Natural killer cell (primary cell): ENCODE results near the gene HRCT1. TPM values are rescaled to one million over a fixed set of nuclear protein-coding genes. Genes with fewer than 3 reads are reported as not detected.

ENCODE experiments used
- ATAC-seq, 3 donors: fragments of 150-1000 bp in 2 of 3; fragments of 200-7000 bp in 1 of 3; cut with Tn5 transposase; 1 replicate in 1 of 3; 2 replicates in 2 of 3; pipeline ENCODE4 v1.10.0; 2021; ENCODE audit warnings: mild to moderate bottlenecking in 2 of 3, moderate library complexity in 2 of 3
- DNase-seq, 2 donors: peaks; one replicate each; pipeline versions ENCODE4 v3.0.0 to v3.0.0-alpha.2; 2013 to 2021; ENCODE audit warnings: mixed read lengths in 1 of 2
- H3K27ac ChIP-seq: one replicate; pipeline ENCODE4 v1.5.1; 2013; ENCODE audit warnings: mild to moderate bottlenecking, low read length
- H3K27me3 ChIP-seq: one replicate; pipeline ENCODE4 v1.6.1; 2013; ENCODE audit warnings: low read length; ENCODE audit not compliant: control insufficient read depth, insufficient read depth
- H3K36me3 ChIP-seq: one replicate; pipeline ENCODE4 v1.6.1; 2013; ENCODE audit warnings: low read length; ENCODE audit not compliant: control insufficient read depth, insufficient read depth
- H3K4me1 ChIP-seq: one replicate; pipeline ENCODE4 v1.6.1; 2013; ENCODE audit warnings: low read length; ENCODE audit not compliant: control insufficient read depth, insufficient read depth
- H3K4me3 ChIP-seq: one replicate; pipeline ENCODE4 v1.5.1; 2013; ENCODE audit warnings: low read length
- H3K9me3 ChIP-seq: one replicate; pipeline ENCODE4 v1.6.1; 2013; ENCODE audit warnings: low read length; ENCODE audit not compliant: control insufficient read depth, insufficient read depth
- H3K27ac Mint-ChIP-seq, 2 donors: one replicate each; pipeline ENCODE4 v1.8.0; 2022; ENCODE audit warnings: mild to moderate bottlenecking in 2 of 2, mixed read lengths in 2 of 2, moderate library complexity in 1 of 2
- H3K27me3 Mint-ChIP-seq, 2 donors: one replicate each; pipeline ENCODE4 v1.8.0; 2022; ENCODE audit warnings: low read depth in 2 of 2, mixed read lengths in 2 of 2
- H3K36me3 Mint-ChIP-seq: one replicate; pipeline ENCODE4 v1.8.0; 2022; ENCODE audit warnings: mixed read lengths
- H3K4me1 Mint-ChIP-seq, 2 donors: one replicate each; pipeline ENCODE4 v1.8.0; 2022; ENCODE audit warnings: mixed read lengths in 2 of 2
- H3K4me3 Mint-ChIP-seq: one replicate; pipeline ENCODE4 v1.8.0; 2022; ENCODE audit warnings: mild to moderate bottlenecking, moderate library complexity, mixed read lengths
- H3K9me3 Mint-ChIP-seq, 2 donors: one replicate each; pipeline ENCODE4 v1.8.0; 2022; ENCODE audit warnings: mixed read lengths in 2 of 2
- WGBS: methylation state at CpG from one replicate; pipeline ENCODE4 v1.1.7; 2013; ENCODE audit warnings: missing lambda C conversion rate; ENCODE audit not compliant: insufficient coverage; 5-methylcytosine and 5-hydroxymethylcytosine counted together
- intact Hi-C: fragments of 100-400 bp; cut with micrococcal nuclease; formaldehyde crosslinking; loops from one replicate; pipeline ENCODE4 v1.14.2; 2022
- total RNA-seq, 4 donors: library from RNA; stranded (reverse); fragments of 120-200 nt in 1 of 4; gene quantifications; one replicate each; pipeline versions ENCODE4 v1.2.3 to v1.2.4, GENCODE V29; 2013 to 2022
- TF ChIP-seq, protein P1 (sequence below): fragments of 200-600 bp; IDR thresholded peaks from one replicate; pipeline ENCODE4 v1.8.0; 2022; ENCODE audit warnings: antibody characterized with exemption

HRCT1 gene
- total RNA-seq, 3 donors from 2014 or later (not counting 1 experiment from before 2014, with no cell fraction given): not detected

DNA sequence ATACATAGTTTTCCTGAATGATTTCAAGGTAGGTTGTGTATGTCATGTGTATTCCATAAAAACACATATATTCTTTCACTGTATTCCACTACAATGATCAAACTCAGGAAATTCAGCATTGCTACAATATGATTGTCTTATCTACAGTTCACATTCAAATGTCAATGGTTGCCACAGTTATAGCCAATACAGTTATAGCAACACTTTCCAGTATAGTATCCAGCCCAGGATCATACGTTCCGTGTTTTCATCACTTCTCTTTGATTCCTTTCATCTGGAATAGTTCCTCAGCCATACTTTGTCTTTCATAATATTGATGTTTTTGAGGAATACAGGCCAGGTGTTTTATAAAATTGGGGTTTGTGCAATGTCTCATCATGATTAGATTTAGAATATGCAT lies 42.4 kb downstream of the HRCT1 start:
- Histone ChIP-seq H3K4me3 (no peak overlapping the region), H3K4me1 (no peaks in the 10 kb centered on the region), H3K27me3 (no peaks in the 10 kb centered on the region), H3K9me3 (no peaks in the 10 kb centered on the region), H3K36me3 (no peaks in the 10 kb centered on the region), H3K27ac (no peak overlapping the region)
- no peak for DNase-seq
- no peak overlapping the region for H3K27ac Mint-ChIP-seq
- no peaks in the 10 kb centered on the region for H3K9me3 Mint-ChIP-seq
- intact Hi-C loops: no loop called here
- H3K4me3 Mint-ChIP-seq: no peak overlapping the region
- H3K36me3 Mint-ChIP-seq: no peaks in the 10 kb centered on the region
- peaks cover 5% of the 10 kb centered on the region in 2 donors for H3K4me1 Mint-ChIP-seq
- peaks cover 9 to 11% of the 10 kb centered on the region in 2 donors for H3K27me3 Mint-ChIP-seq
- WGBS: 100% methylated on average over 2 of the region's 2 CpGs
- ATAC-seq: no peak
- TF ChIP-seq, protein P1, sequence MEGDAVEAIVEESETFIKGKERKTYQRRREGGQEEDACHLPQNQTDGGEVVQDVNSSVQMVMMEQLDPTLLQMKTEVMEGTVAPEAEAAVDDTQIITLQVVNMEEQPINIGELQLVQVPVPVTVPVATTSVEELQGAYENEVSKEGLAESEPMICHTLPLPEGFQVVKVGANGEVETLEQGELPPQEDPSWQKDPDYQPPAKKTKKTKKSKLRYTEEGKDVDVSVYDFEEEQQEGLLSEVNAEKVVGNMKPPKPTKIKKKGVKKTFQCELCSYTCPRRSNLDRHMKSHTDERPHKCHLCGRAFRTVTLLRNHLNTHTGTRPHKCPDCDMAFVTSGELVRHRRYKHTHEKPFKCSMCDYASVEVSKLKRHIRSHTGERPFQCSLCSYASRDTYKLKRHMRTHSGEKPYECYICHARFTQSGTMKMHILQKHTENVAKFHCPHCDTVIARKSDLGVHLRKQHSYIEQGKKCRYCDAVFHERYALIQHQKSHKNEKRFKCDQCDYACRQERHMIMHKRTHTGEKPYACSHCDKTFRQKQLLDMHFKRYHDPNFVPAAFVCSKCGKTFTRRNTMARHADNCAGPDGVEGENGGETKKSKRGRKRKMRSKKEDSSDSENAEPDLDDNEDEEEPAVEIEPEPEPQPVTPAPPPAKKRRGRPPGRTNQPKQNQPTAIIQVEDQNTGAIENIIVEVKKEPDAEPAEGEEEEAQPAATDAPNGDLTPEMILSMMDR: no peak

DNA sequence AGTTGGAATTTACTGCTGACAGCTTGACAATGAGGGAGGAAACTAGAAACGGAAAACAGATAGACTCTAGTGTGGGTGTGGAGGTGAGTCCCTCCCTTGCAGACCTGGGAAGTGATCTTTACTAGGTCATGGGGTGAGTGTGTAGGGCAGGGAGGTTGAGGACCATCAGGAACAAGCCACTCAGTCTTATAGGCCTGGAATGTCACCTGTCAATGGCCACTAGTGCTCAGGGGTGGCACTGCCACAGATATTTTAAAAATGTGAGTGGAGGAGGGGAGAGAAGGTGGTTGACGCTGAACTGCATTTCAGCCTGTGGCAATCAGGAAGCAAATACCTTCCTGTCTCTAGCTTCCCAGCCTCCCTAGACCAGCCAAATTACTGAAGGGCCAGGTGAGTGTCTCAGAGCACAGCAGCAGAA lies 42.9 kb downstream of the HRCT1 start:
- Histone ChIP-seq H3K4me3 (no peak overlapping the region), H3K36me3 (no peaks in the 10 kb centered on the region), H3K27ac (no peak overlapping the region), H3K9me3 (no peaks in the 10 kb centered on the region), H3K27me3 (peaks cover 1% of the 10 kb centered on the region), H3K4me1 (no peaks in the 10 kb centered on the region)
- H3K27me3 Mint-ChIP-seq: peaks cover 9 to 11% of the 10 kb centered on the region in 2 donors
- WGBS: 56% methylated on average over 1 of the region's 2 CpGs
- H3K4me1 Mint-ChIP-seq: peaks cover 5% of the 10 kb centered on the region in 2 donors
- H3K9me3 Mint-ChIP-seq: no peaks in the 10 kb centered on the region
- intact Hi-C loops: no loop called here
- TF ChIP-seq, protein P1: no peak
- no peak overlapping the region for H3K4me3 Mint-ChIP-seq
- no peaks in the 10 kb centered on the region for H3K36me3 Mint-ChIP-seq
- no peak for ATAC-seq
- no peak overlapping the region for H3K27ac Mint-ChIP-seq
- DNase-seq: no peak

DNA sequence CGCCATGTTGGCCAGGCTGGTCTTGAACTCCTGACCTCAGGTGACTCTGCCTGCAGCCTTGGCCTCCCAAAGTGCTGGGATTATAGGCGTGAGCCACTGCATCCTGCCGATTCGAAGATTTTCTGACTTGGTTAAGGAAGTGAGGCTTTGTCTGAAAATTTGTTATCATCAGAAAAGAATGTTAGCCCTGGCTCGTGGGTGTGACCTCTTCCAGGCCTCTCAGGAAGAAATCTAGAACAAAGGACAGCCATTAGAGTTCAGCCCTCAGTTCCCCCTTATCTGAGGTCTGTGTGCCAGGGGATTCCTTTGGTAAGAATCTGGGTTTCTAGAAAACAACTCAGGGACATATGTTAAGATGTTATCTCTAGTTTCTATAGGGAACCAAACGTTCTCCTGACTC lies 45.7 kb downstream of the HRCT1 start:
- Mint-ChIP-seq H3K4me1 (no peaks in the 10 kb centered on the region), H3K9me3 (no peaks in the 10 kb centered on the region), H3K36me3 (no peaks in the 10 kb centered on the region), H3K27ac (no peak overlapping the region), H3K4me3 (no peak overlapping the region), H3K27me3 (peaks cover 15 to 25% of the 10 kb centered on the region in 2 donors)
- no peak overlapping the region for H3K27ac ChIP-seq
- H3K4me1 ChIP-seq: no peaks in the 10 kb centered on the region
- no peaks in the 10 kb centered on the region for H3K9me3 ChIP-seq
- H3K4me3 ChIP-seq: no peak overlapping the region
- H3K27me3 ChIP-seq: peaks cover 2% of the 10 kb centered on the region
- 79% methylated on average over 5 of the region's 6 CpGs for WGBS
- no peaks in the 10 kb centered on the region for H3K36me3 ChIP-seq
- no peak for DNase-seq
- intact Hi-C loops: no loop called here
- TF ChIP-seq, protein P1: no peak
- no peak for ATAC-seq

DNA sequence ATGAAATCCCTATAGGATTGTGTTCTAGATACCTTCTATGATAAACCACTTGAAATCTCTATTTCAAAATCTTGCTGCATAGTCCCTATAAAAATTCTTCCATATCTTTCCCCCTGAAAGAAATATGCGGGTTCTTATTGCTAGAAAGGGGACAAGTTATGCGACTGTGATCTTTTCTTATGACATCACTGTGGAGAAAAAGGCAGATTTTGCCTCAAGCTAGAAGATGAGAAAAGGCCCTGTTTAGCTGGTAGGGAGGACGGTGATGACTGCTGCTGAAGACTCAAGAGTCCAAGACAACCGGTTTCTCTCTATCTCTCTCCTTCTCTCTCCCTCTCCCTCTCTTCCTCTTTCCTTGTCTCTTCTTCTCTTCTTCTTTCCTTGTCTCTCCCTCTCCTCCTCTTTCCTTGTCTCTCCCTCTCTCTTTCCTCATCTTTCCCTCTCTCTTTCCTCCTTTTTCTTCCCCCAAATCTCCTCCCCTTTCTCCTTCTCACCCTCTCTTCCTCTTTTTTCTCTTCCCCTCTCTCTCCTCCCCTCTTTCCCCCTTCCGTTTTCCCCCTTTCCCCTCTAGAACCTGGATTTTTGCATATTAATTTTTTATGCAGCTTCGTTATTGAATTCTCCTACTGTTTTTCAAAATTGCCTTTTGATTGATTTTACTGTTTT lies 46.7 kb downstream of the HRCT1 start:
- 83% methylated on average over 5 of the region's 6 CpGs for WGBS
- Histone ChIP-seq H3K4me3 (no peak overlapping the region), H3K27me3 (peaks cover 2% of the 10 kb centered on the region), H3K4me1 (no peaks in the 10 kb centered on the region), H3K36me3 (no peaks in the 10 kb centered on the region), H3K9me3 (no peaks in the 10 kb centered on the region), H3K27ac (no peak overlapping the region)
- TF ChIP-seq, protein P1: no peak
- no peak for DNase-seq
- no peak overlapping the region for H3K4me3 Mint-ChIP-seq
- no peaks in the 10 kb centered on the region for H3K36me3 Mint-ChIP-seq
- intact Hi-C loops: no loop called here
- ATAC-seq: no peak
- no peaks in the 10 kb centered on the region for H3K9me3 Mint-ChIP-seq
- H3K27ac Mint-ChIP-seq: no peak overlapping the region
- H3K4me1 Mint-ChIP-seq: no peaks in the 10 kb centered on the region
- peaks cover 24 to 34% of the 10 kb centered on the region in 2 donors for H3K27me3 Mint-ChIP-seq
